GM23248 (cell line): ENCODE measurements around the gene SLC28A2. TPM values are rescaled to one million over a fixed set of nuclear protein-coding genes. Genes with fewer than 3 reads are reported as not detected.
"Not testable (repeated sequence)": the region's sequence is repeated elsewhere in the genome, so short reads cannot be mapped to it uniquely, and the experiment has no call there.

ENCODE experiments used
- DNase-seq: peaks from one replicate; pipeline ENCODE4 v3.0.0-alpha.2; 2015
- H2AFZ ChIP-seq: fragments of 200-600 bp; sonication (generic); 2 replicates; pipeline ENCODE4 v1.6.1; 2016; ENCODE audit warnings: antibody characterized with exemption
- H3F3A ChIP-seq: fragments of 200-600 bp; sonication (generic); 2 replicates; pipeline ENCODE4 v1.6.1; 2016; ENCODE audit warnings: mild to moderate bottlenecking, antibody characterized with exemption, mixed run types; ENCODE audit not compliant: insufficient read depth
- H3K27ac ChIP-seq: fragments of 200-600 bp; sonication (generic); 2 replicates; pipeline ENCODE4 v1.5.1; 2016; ENCODE audit warnings: mild to moderate bottlenecking
- H3K27me3 ChIP-seq: fragments of 200-600 bp; sonication (generic); replicated peaks from 2 replicates; pipeline ENCODE4 v1.6.1; 2016; ENCODE audit warnings: mild to moderate bottlenecking; ENCODE audit not compliant: insufficient read depth
- H3K36me3 ChIP-seq: fragments of 200-600 bp; sonication (generic); 2 replicates; pipeline ENCODE4 v1.6.1; 2016; ENCODE audit warnings: low read depth, mild to moderate bottlenecking
- H3K4me1 ChIP-seq: fragments of 200-600 bp; sonication (generic); 2 replicates; pipeline ENCODE4 v1.6.1; 2016; ENCODE audit warnings: mild to moderate bottlenecking; ENCODE audit not compliant: insufficient read depth
- H3K4me2 ChIP-seq: fragments of 200-600 bp; sonication (generic); one replicate; pipeline ENCODE4 v1.6.1; 2016; ENCODE audit warnings: mild to moderate bottlenecking; ENCODE audit not compliant: unreplicated experiment
- H3K4me3 ChIP-seq: fragments of 200-600 bp; sonication (generic); 2 replicates; pipeline ENCODE4 v1.5.1; 2016; ENCODE audit warnings: mild to moderate bottlenecking
- H3K79me2 ChIP-seq: fragments of 200-600 bp; sonication (generic); 2 replicates; pipeline ENCODE4 v1.6.1; 2016; ENCODE audit warnings: mild to moderate bottlenecking; ENCODE audit not compliant: insufficient read depth
- H3K9ac ChIP-seq: fragments of 200-600 bp; sonication (generic); 2 replicates; pipeline ENCODE4 v1.6.1; 2016; ENCODE audit warnings: mild to moderate bottlenecking
- H3K9me2 ChIP-seq: fragments of 200-600 bp; sonication (generic); 2 replicates; pipeline ENCODE4 v1.6.1; 2016; ENCODE audit warnings: mixed run types, mild to moderate bottlenecking, moderate library complexity; ENCODE audit not compliant: insufficient read depth
- H3K9me3 ChIP-seq: fragments of 200-600 bp; sonication (generic); one replicate; pipeline ENCODE4 v1.6.1; 2017; ENCODE audit warnings: low read depth
- H4K20me1 ChIP-seq: fragments of 200-600 bp; sonication (generic); 2 replicates; pipeline ENCODE4 v1.6.0; 2016; ENCODE audit not compliant: insufficient read depth
- EZH2 ChIP-seq: fragments of 200-600 bp; sonication (generic); IDR thresholded peaks from 2 replicates; pipeline ENCODE4 v1.6.1; 2018; ENCODE audit warnings: antibody characterized with exemption, mild to moderate bottlenecking; ENCODE audit not compliant: insufficient read depth, poor library complexity, severe bottlenecking
- EZH2phosphoT487 ChIP-seq: fragments of 200-600 bp; sonication (generic); IDR thresholded peaks from 2 replicates; pipeline ENCODE4 v1.6.1; 2018; ENCODE audit warnings: antibody characterized with exemption, moderate library complexity, mild to moderate bottlenecking, low read depth; ENCODE audit not compliant: insufficient read depth
- WGBS, 2 experiments: methylation state at CpG; one replicate each; pipeline ENCODE4 v1.1.6; 2015 to 2017; ENCODE audit warnings: low lambda C conversion rate in 2 of 2, low coverage in 1 of 2; ENCODE audit errors: missing lambda C conversion rate in 2 of 2; 5-methylcytosine and 5-hydroxymethylcytosine counted together
- in situ Hi-C: fragments of 300-500 bp; cut with MboI; formaldehyde crosslinking; loops from 2 replicates; pipeline ENCODE4 v1.15.0; 2020
- polyA plus RNA-seq: library from polyadenylated mRNA; unstranded; fragments of >200 nt; fragmentation: Nextera tagmentation; extraction: Ambion mirVana; gene quantifications from 2 replicates; pipeline ENCODE4 v1.2.1, GENCODE V29; 2016
- total RNA-seq: library from RNA; depleted of rRNA; stranded (reverse); fragments of >200 nt; shearing (Covaris generic); gene quantifications from 2 replicates; pipeline ENCODE4 v1.2.3, GENCODE V29; 2014

SLC28A2 gene
- total and polyA plus RNA-seq, 2 experiments from 2014 or later, result not detected

DNA sequence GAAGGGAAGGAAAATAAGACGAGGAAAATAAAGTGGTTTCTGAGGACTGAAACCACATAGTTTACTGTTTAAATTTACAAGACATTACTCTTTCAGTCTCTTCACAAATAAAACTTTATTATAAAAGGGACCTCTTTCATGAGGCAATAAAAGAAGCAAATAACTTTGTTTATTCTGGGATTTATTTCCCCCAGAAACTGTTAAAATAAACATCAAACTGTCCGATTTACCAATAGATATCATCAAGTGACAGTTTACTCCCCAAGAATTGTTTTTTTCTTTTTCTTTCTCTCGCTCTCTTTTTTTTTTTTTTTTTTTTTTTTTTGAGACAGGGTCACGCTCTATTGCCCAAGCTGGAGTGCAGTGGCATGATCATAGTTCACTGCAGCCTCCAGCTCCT is 54.1 kb downstream of the SLC28A2 start:
- Histone ChIP-seq H3K79me2 (no peaks in the 10 kb centered on the region), H3K36me3 (no peaks in the 10 kb centered on the region), H3K4me1 (peaks cover 9% of the 10 kb centered on the region; the same call in 1 of the 2 replicates), H4K20me1 (no peaks in the 10 kb centered on the region), H3K27me3 (no peaks in the 10 kb centered on the region), H3K9me3 (no peaks in the 10 kb centered on the region), H2AFZ (no peak overlapping the region), H3K9ac (no peak overlapping the region), H3F3A (peaks cover 6% of the 10 kb centered on the region; the same call in 1 of the 2 replicates), H3K27ac (no peak overlapping the region), H3K4me2 (no peak overlapping the region), H3K9me2 (no peaks in the 10 kb centered on the region), H3K4me3 (no peak overlapping the region)
- WGBS, 2 experiments, result 52 to 55% methylated on average over 3 to 4 of the region's 4 CpGs
- no peak for DNase-seq
- no peak for TF ChIP-seq EZH2phosphoT487
- in situ Hi-C loops, result no loop called here

DNA sequence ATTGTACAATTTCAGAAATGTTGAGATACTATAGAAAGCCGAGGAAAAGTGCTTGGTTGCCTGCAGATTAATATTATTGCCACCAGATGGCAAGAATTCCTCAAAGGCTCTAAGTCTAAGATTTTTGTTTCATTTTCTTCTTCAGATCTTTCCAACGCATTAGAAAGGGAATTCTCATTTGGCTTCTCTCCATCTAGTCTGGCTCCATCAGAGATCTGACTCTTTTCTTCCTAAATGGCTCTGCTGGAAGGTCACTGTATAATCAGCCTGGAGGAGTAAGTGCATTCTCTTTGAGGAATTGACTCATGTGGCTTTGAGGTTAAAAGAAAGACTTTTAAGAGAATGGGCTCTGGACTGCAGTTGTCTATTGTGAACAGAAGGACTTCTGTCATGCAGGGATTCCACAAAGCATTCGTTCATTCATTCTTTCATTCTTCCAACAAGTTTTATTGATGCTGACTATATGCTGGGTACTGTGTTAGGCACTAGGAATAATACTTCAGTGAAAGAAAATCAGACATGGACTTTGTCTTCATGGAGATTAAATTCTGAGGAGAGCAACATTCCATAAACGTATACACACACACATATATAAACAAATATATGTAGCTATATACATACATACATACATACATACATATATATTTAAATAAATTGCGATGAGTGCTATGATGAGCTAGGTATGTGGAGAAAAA is 55.3 kb downstream of the SLC28A2 start:
- peak overlapping the region; percentile 59 for H2AFZ ChIP-seq
- H3K9ac ChIP-seq, result no peak overlapping the region
- H3K79me2 ChIP-seq, result no peaks in the 10 kb centered on the region
- WGBS, 2 experiments, result 21% methylated on average over 5 of the region's 5 CpGs
- TF ChIP-seq EZH2phosphoT487 (no peak), EZH2 (no peak)
- DNase-seq, result peak; percentile 78
- H3F3A ChIP-seq, result peaks cover 6% of the 10 kb centered on the region; the same call in 1 of the 2 replicates
- in situ Hi-C loops, result no loop called here
- H3K9me3 ChIP-seq, result no peaks in the 10 kb centered on the region
- H3K36me3 ChIP-seq, result no peaks in the 10 kb centered on the region
- H3K9me2 ChIP-seq, result no peaks in the 10 kb centered on the region
- H3K4me2 ChIP-seq, result peak overlapping the region; percentile 69
- H3K4me3 ChIP-seq, result peak overlapping the region; percentile 58
- no peaks in the 10 kb centered on the region for H4K20me1 ChIP-seq
- H3K27ac ChIP-seq, result no peak overlapping the region
- H3K4me1 ChIP-seq, result peaks cover 9% of the 10 kb centered on the region; the same call in 1 of the 2 replicates
- H3K27me3 ChIP-seq, result no peaks in the 10 kb centered on the region

DNA sequence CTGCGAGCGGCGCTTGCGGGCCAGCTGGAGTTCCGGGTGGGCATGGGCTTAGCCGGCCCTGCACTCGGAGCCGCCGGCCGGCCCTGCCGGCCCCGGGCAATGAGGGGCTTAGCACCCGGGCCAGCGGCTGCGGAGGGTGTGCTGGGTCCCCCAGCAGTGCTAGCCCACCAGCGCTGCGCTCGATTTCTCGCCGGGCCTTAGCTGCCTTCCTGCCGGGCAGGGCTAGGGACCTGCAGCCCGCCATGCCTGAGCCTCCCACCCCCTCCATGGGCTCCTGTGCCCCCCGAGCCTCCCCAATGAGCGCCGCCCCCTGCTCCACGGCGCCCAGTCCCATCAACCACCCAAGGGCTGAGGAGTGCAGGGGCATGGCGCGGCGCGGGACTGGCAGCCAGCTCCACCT is 62.1 kb downstream of the SLC28A2 start:
- H3K36me3 ChIP-seq, H3K4me3 ChIP-seq, H3K79me2 ChIP-seq, H3F3A ChIP-seq, H3K9me3 ChIP-seq, H3K4me2 ChIP-seq, DNase-seq, H3K27ac ChIP-seq, H3K9ac ChIP-seq, H3K27me3 ChIP-seq, in situ Hi-C loops, H3K4me1 ChIP-seq, H2AFZ ChIP-seq, H4K20me1 ChIP-seq, H3K9me2 ChIP-seq: not testable (repeated sequence)
- WGBS, 2 experiments, result 74 to 75% methylated on average over 12 to 31 of the region's 31 CpGs

DNA sequence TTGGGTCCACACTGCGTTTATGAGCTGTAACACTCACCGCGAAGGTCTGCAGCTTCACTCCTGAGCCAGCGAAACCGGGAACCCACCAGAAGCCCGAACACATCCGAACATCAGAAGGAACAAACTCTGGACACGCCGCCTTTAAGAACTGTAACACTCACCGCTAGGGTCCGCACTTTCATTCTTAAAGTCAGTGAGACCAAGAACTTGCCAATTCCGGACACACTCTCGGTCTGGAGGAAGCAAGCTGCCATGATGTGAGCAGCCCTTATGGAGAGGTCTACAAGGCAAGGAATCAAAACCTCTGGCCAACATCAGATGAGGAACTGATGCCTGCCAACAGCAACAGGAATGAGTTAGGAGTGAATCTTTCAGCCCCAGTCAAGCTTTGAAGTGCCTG is 62.9 kb downstream of the SLC28A2 start:
- no peak overlapping the region for H3K9ac ChIP-seq
- H3K4me2 ChIP-seq, result no peak overlapping the region
- H3K27me3 ChIP-seq, result 0 out of 2 replicates have a peak, but pooled peaks cover 4% of the 10 kb centered on the region
- no peaks in the 10 kb centered on the region for H3K9me2 ChIP-seq
- no peak overlapping the region for H3K27ac ChIP-seq
- DNase-seq, result no peak
- in situ Hi-C loops, result no loop called here
- no peaks in the 10 kb centered on the region for H3K9me3 ChIP-seq
- H3F3A ChIP-seq, result no peaks in the 10 kb centered on the region
- H3K4me1 ChIP-seq, result no peaks in the 10 kb centered on the region
- no peaks in the 10 kb centered on the region for H4K20me1 ChIP-seq
- H2AFZ ChIP-seq, result no peak overlapping the region; the same call in 1 of the 2 replicates
- no peaks in the 10 kb centered on the region for H3K36me3 ChIP-seq
- no peak for TF ChIP-seq EZH2phosphoT487
- TF ChIP-seq EZH2, result no peak
- H3K79me2 ChIP-seq, result no peaks in the 10 kb centered on the region
- H3K4me3 ChIP-seq, result no peak overlapping the region
- WGBS, 2 experiments, result 61 to 63% methylated on average over 13 of the region's 13 CpGs
